Keratinocyte (primary cell): ENCODE data around the gene TULP1.

Source experiments
- CTCF ChIP-seq, 3 experiments: IDR thresholded peaks in 1 of 3; conservative IDR thresholded peaks in 1 of 3; optimal IDR thresholded peaks in 1 of 3; 2 replicates in 2 of 3; 3 replicates in 1 of 3; pipeline versions ENCODE3 to v1.5.1; 2011; ENCODE audit warnings: low read length in 3 of 3, mild to moderate bottlenecking in 3 of 3, moderate library complexity in 2 of 3, control low read depth in 1 of 3, inconsistent platforms in 1 of 3; ENCODE audit not compliant: insufficient read depth in 2 of 3; ENCODE audit errors: extremely low read depth in 1 of 3
- EZH2 ChIP-seq: IDR thresholded peaks from one replicate; pipeline ENCODE4 v1.6.1; 2012; ENCODE audit warnings: inconsistent platforms, mild to moderate bottlenecking, low read length, moderate library complexity

GRCh38 chr6:35489995-35490791 lies 22.5 kb downstream of the TULP1 start:
- TF ChIP-seq CTCF (optimal IDR thresholded peaks at IDR 0.05 in 1 of 3, IDR thresholded peaks at IDR 0.05 in 1 of 3, conservative IDR thresholded peaks at IDR 0.05 in 1 of 3; ENCODE audit: extremely low read depth in 1 of 3, insufficient read depth in 2 of 3, low read length in 3 of 3) (no peak), EZH2 (no peak)
